DMS 273 (cell line): ENCODE results near the gene TBCA.
A peak's percentile ranks its signal among the peaks of the same experiment; 100 is the strongest.
"Not testable (repeated sequence)": the region's sequence is repeated elsewhere in the genome, so short reads cannot be mapped to it uniquely, and the experiment has no call there.

Source experiments
- DNase-seq: peaks from one replicate; lab custom pipeline; 2025; ENCODE audit not compliant: unreplicated experiment; lab: John Stamatoyannopoulos, UW

TBCA gene

DNA sequence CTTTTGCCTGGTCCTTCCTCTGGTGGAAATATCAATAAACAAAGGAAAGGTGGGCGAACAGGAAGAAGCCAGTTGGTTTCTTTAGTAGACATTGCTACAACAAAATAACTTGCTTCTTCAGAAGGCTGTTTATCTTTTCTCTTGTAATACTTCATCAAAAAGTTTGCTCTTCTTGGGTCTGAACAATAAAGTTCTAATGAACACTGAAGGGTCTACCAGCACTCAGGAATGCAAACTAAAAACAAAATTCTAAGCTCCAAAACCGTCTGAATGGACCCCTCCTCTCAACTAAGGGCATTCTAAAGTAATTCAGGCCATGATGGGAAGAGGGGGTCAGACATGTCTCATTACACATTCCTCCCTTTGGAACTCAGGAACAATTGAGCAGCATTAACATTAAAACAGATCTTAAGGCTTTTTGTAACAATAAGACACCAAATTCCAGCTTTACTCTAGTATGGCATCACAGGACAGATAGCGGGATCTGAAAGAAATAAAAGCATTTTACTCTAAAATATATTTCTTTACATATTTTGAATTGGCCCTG lies 2.3 kb downstream of the TBCA start:
- no peak for DNase-seq

DNA sequence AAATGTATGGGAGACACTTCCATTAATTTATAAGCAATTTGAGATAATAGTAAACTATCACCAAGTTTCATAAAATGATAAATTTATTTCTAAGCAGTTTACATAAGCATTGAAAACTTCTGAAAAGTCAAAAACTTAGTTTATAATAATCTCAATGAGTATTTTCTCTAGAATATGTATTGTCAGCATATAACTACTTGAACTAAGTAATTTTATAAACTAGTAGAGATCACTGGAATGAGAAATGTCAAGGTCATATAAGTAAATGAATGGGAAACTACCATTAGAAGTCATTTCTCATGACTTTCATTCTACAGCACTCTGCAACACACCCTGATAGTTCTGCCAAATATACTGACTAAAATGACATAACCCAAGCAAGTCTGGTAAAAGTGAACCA lies 3.4 kb downstream of the TBCA start:
- DNase-seq, result no peak

DNA sequence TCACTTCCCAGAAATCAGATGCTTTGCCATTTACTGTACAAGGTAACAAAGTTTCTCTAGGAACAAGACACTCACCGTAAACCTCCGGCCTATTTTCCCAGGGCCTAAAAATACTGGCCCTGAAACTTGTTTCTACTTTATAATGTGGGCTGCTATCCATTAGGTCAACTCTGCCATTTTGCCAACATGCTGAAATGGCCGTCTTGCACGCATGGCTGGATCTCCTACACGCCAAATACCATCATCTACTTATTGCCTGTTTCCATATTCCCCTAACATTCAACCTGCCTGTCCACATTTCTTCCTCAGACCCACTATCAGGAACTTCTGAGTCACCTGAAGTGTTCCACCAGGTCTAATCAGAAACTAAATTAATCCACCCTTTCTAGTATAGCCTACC lies 4.7 kb downstream of the TBCA start:
- DNase-seq, result no peak

DNA sequence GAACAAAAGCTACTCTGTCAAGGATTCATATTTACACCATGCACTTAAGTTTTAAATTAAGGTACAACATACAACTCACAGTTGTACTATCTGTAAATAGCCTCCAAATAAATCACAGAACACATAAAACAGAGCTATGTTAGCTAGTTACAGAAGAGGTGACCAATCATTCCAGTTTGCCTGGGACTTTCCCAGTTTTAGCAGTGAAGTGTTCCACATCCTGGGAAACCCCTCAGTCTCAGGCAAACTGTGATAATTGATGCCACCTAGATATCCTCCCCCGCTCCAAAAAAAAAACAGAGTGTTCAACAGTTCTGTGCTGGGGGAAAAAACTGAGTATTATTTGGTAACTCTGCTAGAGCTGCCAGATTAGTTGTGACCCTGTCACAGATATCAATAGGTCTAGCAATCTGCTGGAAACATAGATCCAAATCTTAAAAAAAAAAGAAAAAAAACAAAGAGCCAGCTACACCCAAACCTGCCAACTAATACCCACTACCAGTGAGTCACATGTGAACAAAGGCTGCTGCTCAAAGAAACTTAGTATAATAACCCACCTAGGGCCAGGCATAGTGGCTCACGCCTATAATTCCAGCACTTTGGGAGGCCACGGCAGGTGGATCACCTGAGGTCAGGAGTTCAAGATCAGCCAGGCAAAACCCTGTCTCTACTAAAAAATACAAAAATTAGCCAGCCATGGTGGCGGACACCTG lies 5.7 kb downstream of the TBCA start:
- no peak for DNase-seq

DNA sequence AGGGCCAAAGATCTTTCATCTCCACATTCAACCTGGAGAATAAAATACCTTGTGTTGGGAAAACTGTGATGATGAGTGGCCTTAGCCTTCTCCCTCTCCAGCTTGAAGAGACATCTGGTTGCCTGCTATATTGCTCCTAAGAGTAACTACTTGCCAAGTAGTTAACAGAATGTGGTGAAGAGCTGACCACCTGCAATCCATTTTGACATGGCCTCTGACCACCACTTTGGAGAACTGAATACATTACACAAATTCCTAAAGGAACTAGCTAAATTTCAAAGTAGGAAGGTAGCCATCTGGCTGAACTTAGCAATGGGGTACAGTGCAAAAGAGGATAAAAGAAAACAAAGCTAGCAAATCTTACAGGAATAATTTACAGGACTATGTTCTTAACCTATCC lies 7.2 kb downstream of the TBCA start:
- peak; percentile 14 for DNase-seq

DNA sequence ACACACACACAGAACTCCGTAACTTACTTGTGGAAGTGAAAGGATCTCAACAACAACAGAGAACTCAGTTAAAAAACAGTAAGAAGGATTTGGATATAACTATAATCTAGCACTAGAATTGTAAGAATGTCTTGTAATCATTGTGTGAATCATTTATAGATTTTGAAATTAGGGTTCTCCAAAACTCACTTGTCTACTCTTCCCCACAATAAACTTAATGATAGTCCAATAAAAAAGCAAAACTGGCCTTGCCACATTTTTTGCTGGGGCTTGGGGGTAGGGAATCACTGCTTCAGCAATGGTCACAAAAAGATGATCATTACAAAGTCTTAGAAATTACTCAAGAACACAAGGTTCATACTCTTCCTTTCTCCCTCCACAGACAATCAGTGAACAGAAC lies 8.8 kb downstream of the TBCA start:
- no peak for DNase-seq

DNA sequence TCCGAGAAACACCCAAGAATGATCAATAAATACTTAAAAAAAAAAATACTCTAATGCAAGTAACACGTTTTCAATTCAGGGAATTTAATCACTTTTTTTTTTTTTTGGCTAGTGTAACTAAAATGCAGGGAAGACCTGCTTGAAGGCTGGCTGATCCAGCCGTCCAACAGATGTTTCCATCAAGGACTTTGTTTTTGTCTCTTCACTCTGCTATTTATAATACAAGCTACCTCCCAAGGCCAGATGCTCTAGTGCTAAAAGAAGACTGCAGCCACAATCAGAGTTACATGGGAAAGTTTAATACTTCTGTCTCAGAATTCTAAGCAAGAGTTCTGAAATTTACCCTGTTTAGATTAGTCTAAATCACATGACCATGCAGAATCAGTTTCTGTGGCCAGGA lies 14.5 kb downstream of the TBCA start:
- peak; percentile 64 for DNase-seq

DNA sequence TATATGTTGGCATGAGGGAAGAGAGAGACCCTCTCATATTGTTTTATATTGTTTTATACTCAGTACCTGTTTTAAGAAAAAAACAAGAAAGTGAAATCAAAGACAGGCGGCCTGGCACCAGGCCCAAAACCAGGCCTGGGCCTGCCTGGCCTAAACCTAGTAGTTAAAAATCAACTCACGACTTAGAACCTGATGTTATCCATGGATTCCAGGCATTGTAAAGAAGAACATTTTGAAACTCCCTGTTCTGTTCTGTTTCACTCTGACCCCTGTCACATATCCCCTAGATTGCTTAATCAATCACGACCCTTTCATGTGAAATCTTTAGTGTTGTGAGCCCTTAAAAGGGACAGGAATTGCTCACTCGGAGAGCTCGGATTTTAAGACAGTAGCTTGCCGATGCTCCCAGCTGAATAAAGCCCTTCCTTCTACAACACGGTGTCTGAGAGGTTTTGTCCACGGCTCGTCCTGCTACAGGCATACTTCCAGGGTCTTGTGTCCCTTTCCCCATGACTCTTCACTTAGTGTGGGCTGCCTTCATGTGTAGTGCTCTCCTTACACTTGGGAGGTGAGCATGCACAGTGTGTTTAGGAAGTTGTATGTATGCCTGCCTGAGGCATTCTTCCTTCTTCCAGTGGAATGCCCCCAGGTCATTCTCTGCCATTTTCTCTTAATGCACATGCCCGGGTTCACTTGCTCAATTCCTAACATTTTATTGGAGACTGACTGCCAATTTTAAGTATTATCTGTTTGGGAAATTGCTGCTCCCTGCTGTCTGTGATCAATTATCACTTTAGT lies 17.8 kb downstream of the TBCA start:
- no peak for DNase-seq

DNA sequence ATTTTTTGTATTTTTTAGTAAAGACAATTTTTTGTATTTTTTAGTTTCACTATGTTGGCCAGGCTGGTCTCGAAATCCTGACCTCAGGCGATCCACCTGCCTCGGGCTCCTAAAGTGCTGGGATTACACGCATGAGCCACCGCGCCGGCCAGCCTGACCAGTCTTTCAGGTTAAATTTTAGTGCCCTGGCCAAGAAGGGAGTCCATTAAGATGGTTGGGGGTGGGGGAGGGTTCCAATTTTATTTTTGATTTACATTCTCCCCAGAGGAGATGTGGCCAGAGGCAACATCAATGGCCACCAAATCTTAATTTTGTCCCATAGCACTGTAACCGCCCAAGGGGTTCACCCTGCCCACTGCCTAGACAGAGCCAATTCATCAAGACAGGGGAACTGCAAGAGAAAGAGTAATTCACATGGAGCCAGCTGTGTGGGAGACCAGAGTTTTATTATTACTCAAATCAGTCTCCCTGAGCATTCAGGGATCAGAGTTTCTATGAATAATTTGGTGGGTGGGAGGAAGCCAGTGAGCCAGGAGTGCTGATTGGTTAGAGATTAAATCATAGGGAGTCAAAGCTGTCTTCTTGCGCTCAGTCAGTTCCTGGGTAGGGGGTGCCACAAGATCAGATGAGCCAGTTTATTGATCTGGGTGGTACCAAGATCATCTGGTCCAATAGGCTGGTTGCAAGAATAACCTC lies 24.7 kb downstream of the TBCA start:
- no peak for DNase-seq

DNA sequence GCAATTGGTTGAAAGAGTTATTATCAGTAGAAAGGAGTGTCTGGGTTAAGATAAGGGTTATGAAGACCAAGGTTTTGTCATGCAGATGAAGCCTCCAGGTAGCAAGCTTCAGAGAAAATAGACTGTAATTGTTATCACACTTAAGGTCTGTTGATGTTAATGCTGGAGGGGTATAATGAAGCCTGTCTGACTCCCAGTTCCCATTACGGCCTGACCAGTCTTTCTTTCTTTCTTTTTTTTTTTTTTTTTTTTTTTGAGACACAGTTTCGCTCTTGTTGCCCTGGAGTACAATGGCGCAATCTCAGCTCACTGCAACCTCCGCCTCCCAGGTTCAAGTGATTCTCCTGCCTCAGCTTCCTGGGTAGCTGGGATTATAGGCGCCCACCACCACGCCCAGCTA lies 25.2 kb downstream of the TBCA start:
- not testable (repeated sequence) for DNase-seq

DNA sequence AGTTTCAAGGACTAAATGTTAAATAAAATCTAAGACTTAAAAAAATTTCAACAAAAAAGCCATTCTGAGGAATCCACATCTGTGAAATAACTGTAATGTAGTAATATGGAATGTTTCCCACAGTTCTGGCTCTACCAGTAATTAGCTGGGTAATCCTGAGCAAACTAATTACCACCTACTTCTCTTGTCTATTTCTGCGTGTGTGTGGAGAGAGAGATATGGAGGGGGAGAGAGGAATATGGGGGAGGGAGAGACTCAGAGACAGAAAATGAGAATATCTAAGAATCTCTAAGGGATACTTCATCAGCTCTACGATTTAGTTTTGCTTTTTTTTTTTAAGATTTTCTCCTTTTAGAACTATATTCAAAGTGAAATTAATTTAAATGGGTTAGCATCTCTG lies 28.0 kb downstream of the TBCA start:
- no peak for DNase-seq

DNA sequence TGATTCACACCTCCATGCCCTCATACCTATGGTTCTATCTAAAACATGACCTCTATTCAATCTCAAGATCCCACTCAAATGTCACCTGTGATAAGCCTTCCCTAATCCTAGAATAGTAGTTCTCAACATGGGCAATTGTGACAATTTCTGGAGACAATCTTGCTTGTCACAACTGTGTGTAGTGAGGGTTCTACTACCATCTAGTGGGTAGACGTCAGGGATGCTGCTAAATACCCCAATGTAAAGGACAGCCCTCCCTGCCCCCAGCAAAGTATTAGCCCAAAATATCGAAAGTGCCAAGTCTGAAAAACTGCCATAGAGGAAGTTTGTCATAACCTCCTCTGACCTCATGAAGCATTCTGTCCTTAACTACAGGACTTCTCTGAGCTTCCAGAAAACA lies 32.0 kb downstream of the TBCA start:
- DNase-seq, result no peak

DNA sequence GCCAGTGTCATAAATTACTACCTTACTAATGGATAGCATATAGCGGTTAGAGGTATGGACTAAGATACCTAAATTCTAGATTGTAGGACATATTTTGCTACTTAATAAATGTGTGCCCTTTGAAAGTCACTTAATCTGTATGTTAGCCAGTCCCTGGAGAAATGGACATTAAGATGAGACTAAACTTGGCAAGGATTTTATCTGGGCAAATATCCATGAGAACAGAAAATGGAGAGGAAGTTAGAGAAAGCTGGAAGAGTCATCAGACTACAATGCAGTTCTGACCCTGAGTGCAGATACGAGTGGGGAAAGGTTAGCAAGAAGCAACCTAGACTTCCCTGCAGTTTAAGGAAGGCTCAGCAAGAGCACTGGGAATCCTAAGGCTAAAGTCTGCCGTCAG lies 33.0 kb downstream of the TBCA start:
- no peak for DNase-seq

DNA sequence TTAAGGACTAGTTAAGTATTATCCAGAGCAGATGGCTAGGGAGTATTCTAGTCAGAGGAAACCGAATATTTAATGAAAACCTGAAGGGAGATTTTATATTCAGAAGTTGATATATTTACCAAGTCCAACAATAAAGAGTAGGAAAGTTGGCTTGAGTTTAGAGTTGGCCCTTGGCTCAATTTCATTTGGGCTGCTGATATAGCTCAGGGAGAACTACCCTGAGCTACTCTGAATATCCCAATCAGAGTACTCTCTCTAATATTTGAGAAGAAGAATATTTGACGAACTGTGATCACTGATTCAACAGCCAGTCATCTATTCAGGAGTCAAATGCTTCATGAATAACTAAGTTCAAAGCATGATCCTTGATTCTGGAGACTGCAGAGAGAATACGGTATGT lies 34.5 kb downstream of the TBCA start:
- no peak for DNase-seq

DNA sequence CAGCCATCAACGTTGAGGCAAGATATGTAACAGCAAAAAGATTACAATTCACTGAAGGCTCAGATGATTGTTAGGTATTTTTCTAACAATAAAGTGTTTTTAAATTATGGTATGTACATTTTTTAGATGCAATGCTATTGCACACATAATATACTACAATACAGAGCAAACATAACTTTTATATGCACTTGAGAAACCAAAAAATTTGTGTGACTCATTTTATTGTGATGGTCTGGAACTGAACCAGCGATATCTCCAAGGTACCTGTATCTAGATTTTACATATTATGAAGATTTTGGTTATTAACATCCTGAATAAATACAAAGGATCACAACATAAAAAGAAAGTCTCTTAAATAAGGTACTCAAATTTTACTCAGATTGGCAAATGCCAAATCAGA lies 41.3 kb downstream of the TBCA start:
- no peak for DNase-seq

DNA sequence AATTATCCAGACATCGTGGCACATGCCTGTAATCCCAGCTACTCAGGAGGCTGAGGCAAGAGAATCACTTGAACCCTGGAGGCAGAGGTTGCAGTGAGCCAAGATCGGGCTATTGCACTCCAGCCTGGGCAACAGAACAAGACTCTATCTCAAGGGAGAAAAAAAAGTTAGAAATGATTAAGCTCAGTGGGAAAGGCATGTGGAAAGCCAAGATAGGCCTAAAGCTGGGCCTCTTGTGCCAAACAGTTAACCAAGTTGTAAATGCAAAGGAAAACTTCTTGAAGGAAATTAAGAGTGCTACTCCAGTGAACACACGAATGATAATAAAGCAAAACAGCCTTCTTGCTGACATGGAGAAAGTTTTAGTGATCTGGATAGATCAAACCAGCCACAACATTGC lies 43.0 kb downstream of the TBCA start:
- no peak for DNase-seq

DNA sequence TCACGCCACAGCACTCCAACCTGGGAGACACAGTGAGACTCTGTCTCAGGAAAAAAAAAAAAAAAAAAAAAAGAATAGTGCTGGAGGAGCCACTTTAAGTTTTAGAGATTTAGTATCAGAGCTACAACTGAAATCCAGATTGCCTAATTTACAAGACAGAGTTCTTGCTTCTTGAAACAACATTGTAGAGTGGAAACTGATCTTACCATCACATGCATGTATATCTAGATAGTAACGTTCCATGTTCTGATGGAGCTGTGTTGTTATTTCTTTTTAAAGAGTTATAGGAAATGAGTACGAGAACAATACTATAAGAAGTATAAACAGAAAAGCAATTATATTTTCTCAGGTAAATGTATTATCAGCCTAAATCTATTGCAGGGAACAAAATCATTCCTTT lies 48.9 kb downstream of the TBCA start:
- DNase-seq, result no peak

DNA sequence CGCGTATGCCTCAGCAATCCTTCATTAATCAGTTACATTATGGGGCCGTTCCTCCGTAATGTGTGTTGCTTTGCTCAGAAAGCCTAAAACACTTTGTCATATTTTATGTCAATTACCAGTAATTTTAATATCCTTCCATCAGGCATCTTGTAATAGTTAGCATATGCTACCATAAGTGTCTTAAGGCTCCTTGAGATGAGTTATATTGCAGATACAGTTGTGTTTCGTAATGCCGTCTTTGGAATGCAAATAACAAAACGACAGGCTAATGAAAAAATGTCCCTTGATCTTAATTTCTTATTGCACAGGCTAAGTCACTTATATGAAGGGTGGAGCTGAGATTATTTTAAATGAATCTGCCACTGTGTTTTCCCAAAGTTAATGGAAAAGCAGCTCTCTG lies 50.5 kb downstream of the TBCA start:
- no peak for DNase-seq

DNA sequence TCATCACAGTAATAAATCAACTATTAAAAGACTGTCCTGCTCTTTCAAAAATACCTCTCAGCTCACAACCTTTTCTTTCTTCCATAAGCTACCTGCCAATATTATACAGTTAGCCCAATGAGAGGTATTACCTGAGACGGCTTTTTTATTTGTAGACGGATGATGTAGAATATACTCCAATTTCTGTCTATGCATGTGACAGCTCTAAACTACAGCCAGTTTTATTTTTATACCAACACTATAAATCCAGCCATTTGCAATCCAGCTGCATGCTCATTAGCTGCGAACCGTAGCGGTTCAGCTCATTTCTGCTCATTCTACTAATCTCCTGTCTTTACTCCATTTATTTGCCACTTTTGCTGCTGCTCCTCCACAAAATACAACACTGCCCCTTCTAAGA lies 51.2 kb downstream of the TBCA start:
- DNase-seq, result no peak

DNA sequence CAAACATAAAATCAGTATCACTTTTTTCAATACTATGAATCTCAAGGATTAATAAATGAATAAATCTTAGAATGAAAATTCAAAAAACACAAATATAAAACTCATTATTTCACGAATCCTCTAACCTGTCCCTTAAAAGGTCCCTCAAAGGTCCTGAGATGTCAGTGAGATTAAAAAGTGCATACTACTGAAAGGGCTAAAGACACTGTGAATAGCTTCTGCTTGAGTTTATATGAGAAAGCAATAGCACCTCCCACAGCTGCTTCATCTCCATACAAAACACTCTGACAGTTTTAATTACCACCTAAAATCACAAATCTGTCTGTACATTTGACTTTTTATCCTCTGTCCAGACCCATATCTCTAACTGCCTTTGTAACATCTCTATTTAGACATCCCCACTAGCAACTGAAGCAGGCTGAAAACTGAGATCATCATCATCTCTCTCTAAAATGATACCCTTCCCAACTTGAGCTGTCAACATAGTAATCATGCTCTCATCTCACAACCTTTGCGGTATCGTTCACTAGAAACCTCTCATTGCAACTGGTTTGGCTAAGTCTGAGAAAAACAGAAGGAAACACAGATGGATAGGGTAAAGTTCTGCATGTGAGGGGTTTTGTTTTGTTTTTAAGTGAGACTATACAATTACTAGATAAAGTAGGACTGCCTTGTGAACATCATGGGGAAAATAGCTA lies 56.3 kb downstream of the TBCA start:
- DNase-seq, result no peak

DNA sequence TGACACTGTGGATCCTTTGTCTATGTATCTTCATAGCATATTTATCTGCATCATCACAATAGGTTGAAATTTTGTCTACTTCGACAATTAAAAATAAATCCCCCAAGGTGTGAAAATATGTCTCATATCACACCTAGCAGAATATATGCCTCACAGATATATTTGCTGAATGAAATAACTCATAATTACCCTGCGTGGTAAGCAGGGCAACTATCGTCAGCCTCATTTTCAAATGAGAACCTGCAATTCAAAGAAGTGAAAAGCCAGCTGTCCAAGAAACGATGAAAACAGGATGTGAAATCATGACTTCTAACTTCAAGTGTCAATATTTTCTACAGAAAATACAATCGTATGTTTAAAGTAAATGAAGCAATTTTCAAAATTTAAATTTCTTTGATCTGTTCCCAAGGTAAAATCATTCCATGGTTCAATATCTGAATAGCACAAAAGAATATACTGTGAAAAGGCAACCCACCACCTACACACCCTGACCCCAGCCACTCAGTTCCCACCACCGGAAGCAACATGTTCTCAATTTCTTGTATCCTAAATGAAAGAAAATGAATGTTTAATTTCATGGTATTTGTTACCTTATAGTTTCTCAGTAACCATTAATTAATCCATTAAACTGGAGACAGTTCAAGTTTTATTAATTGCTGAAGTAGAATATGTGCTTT lies 57.1 kb downstream of the TBCA start:
- DNase-seq, result no peak
